CD14-positive monocyte (primary cell): Measurements from ENCODE around the gene ZFAND2B. TPM values are rescaled to one million over a fixed set of nuclear protein-coding genes. Genes with fewer than 3 reads are reported as not detected.

ENCODE experiments used
- DNase-seq, 3 donors: peaks; one replicate each; pipeline ENCODE4 v3.0.0-alpha.2; 2011 to 2022
- H2AFZ ChIP-seq: 2 replicates; pipeline ENCODE4 v1.6.0; 2012; ENCODE audit warnings: mild to moderate bottlenecking, low read depth, low read length, inconsistent platforms; ENCODE audit not compliant: insufficient read depth, poor library complexity, severe bottlenecking
- H3K27ac ChIP-seq, 2 donors: 1 replicate in 1 of 2; 2 replicates in 1 of 2; pipeline ENCODE4 v1.5.1; 2012 to 2013; ENCODE audit warnings: low read length in 2 of 2, control low read depth in 1 of 2, inconsistent platforms in 1 of 2, low read depth in 1 of 2, mild to moderate bottlenecking in 1 of 2
- H3K27me3 ChIP-seq, 2 donors: one replicate each; pipeline versions ENCODE4 v1.6.0 to v1.6.1; 2011 to 2013; ENCODE audit warnings: low read length in 2 of 2; ENCODE audit not compliant: control insufficient read depth in 2 of 2, insufficient read depth in 2 of 2
- H3K36me3 ChIP-seq, 2 donors: replicated peaks in 1 of 2; 1 replicate in 1 of 2; 2 replicates in 1 of 2; pipeline versions ENCODE4 v1.5.1 to v1.6.1; 2012 to 2013; ENCODE audit warnings: low read length in 2 of 2, control low read depth in 1 of 2, inconsistent platforms in 1 of 2, mild to moderate bottlenecking in 1 of 2; ENCODE audit not compliant: insufficient read depth in 2 of 2, control insufficient read depth in 1 of 2
- H3K4me1 ChIP-seq, 2 donors: 1 replicate in 1 of 2; 2 replicates in 1 of 2; pipeline versions ENCODE4 v1.5.1 to v1.6.1; 2012 to 2013; ENCODE audit warnings: low read length in 2 of 2, control low read depth in 1 of 2, inconsistent platforms in 1 of 2, mild to moderate bottlenecking in 1 of 2, moderate library complexity in 1 of 2; ENCODE audit not compliant: insufficient read depth in 2 of 2, control insufficient read depth in 1 of 2
- H3K4me2 ChIP-seq: replicated peaks from 2 replicates; pipeline ENCODE3; 2012; ENCODE audit warnings: low read length, moderate library complexity, mild to moderate bottlenecking; ENCODE audit not compliant: poor library complexity, severe bottlenecking; ENCODE audit errors: extremely low read depth
- H3K4me3 ChIP-seq, 3 experiments: fragments of 200-600 bp in 1 of 3; sonication (generic) in 1 of 3; replicated peaks in 1 of 3; 1 replicate in 2 of 3; 2 replicates in 1 of 3; pipeline ENCODE4 v1.5.1; 2011 to 2013; ENCODE audit warnings: low read length in 3 of 3, mild to moderate bottlenecking in 3 of 3, control low read depth in 2 of 3, low read depth in 2 of 3, inconsistent platforms in 1 of 3, moderate library complexity in 1 of 3
- H3K79me2 ChIP-seq: 2 replicates; pipeline ENCODE4 v1.6.0; 2012; ENCODE audit warnings: mild to moderate bottlenecking, control low read depth, inconsistent platforms, low read length, moderate library complexity; ENCODE audit not compliant: insufficient read depth
- H3K9ac ChIP-seq: 2 replicates; pipeline ENCODE4 v1.6.0; 2017; ENCODE audit warnings: low read length, mild to moderate bottlenecking; ENCODE audit not compliant: insufficient read depth, poor library complexity, severe bottlenecking
- H3K9me3 ChIP-seq, 2 donors: replicated peaks in 1 of 2; 1 replicate in 1 of 2; 2 replicates in 1 of 2; pipeline versions ENCODE4 v1.5.1 to v1.6.1; 2012 to 2013; ENCODE audit warnings: low read length in 2 of 2, control low read depth in 1 of 2; ENCODE audit not compliant: control insufficient read depth in 1 of 2, insufficient read depth in 1 of 2
- H4K20me1 ChIP-seq: 2 replicates; pipeline ENCODE4 v1.6.0; 2012; ENCODE audit warnings: mild to moderate bottlenecking, low read length, control low read depth, moderate library complexity; ENCODE audit not compliant: insufficient read depth
- H3K27ac Mint-ChIP-seq, 7 donors: one replicate each; pipeline ENCODE4 v1.8.0; 2020; ENCODE audit warnings: mild to moderate bottlenecking in 7 of 7, mixed read lengths in 7 of 7, moderate library complexity in 6 of 7, inconsistent platforms in 2 of 7
- H3K27me3 Mint-ChIP-seq, 3 donors: one replicate each; pipeline ENCODE4 v1.8.0; 2021 to 2022; ENCODE audit warnings: low read depth in 3 of 3, mild to moderate bottlenecking in 3 of 3, mixed read lengths in 3 of 3, moderate library complexity in 3 of 3, inconsistent platforms in 1 of 3
- H3K36me3 Mint-ChIP-seq, 2 donors: one replicate each; pipeline ENCODE4 v1.8.0; 2020; ENCODE audit warnings: mixed read lengths in 2 of 2, inconsistent platforms in 1 of 2, mild to moderate bottlenecking in 1 of 2
- H3K4me1 Mint-ChIP-seq: one replicate; pipeline ENCODE4 v1.8.0; 2020; ENCODE audit warnings: mild to moderate bottlenecking, mixed read lengths
- H3K4me3 Mint-ChIP-seq, 2 donors: one replicate each; pipeline ENCODE4 v1.8.0; 2020; ENCODE audit warnings: mild to moderate bottlenecking in 2 of 2, mixed read lengths in 2 of 2, moderate library complexity in 1 of 2
- H3K9me3 Mint-ChIP-seq, 7 donors: one replicate each; pipeline ENCODE4 v1.8.0; 2020 to 2022; ENCODE audit warnings: mixed read lengths in 7 of 7, mild to moderate bottlenecking in 6 of 7, moderate library complexity in 6 of 7, inconsistent platforms in 2 of 7
- CTCF ChIP-seq: fragments of 200-600 bp; IDR thresholded peaks from one replicate; pipeline ENCODE4 v1.8.0; 2022; ENCODE audit warnings: antibody characterized with exemption, mild to moderate bottlenecking
- WGBS: methylation state at CpG from one replicate; pipeline ENCODE4 v1.1.5; 2013; ENCODE audit warnings: missing lambda C conversion rate; ENCODE audit not compliant: insufficient coverage; 5-methylcytosine and 5-hydroxymethylcytosine counted together
- intact Hi-C, 2 donors: fragments of 100-400 bp; cut with micrococcal nuclease; formaldehyde crosslinking; loops; one replicate each; pipeline versions ENCODE4 v1.15.0 to v1.15.1; 2023
- polyA plus RNA-seq, 3 donors: library from polyadenylated mRNA; depleted of rRNA in 1 of 3; unstranded in 2 of 3; stranded (reverse) in 1 of 3; fragments of 300-500 nt in 2 of 3; fragments of >200 nt in 1 of 3; fragmentation: Illumina TruSeq in 2 of 3; gene quantifications; 1 replicate in 2 of 3; 2 replicates in 1 of 3; pipeline ENCODE4 v1.2.3, GENCODE V29; 2012 to 2021

Gene ZFAND2B
- polyA plus RNA-seq, 3 donors: 45.7 to 98.9 (median 53.2) TPM

- intact Hi-C loops: no loop called here
- 100% methylated on average over 1 of the region's 1 CpG for WGBS
- H3K36me3 ChIP-seq: no peaks in the 10 kb centered on the region
- Mint-ChIP-seq H3K36me3 (no peaks in the 10 kb centered on the region), H3K4me3 (no peak overlapping the region), H3K27ac (no peak overlapping the region), H3K27me3 (peaks cover 2 to 19% (median 14%) of the 10 kb centered on the region in 3 donors), H3K4me1 (no peaks in the 10 kb centered on the region), H3K9me3 (peaks cover 0 to 3% (median 0%) of the 10 kb centered on the region in 7 donors)
- H3K9me3 ChIP-seq: no peaks in the 10 kb centered on the region
- no peak overlapping the region for H3K9ac ChIP-seq
- no peaks in the 10 kb centered on the region for H3K4me1 ChIP-seq
- H4K20me1 ChIP-seq: no peaks in the 10 kb centered on the region
- no peak overlapping the region for H3K4me3 ChIP-seq
- no peak overlapping the region for H2AFZ ChIP-seq
- no peak overlapping the region for H3K27ac ChIP-seq
- no peaks in the 10 kb centered on the region for H3K27me3 ChIP-seq
- TF ChIP-seq CTCF: no peak
- H3K79me2 ChIP-seq: no peaks in the 10 kb centered on the region
- DNase-seq: no peak
- no peak overlapping the region for H3K4me2 ChIP-seq
These were observed 9.2 kb upstream of the ZFAND2B start for GRCh38 chr2:219197388-219197787.

- Histone ChIP-seq H3K9ac (no peak overlapping the region), H3K4me1 (no peaks in the 10 kb centered on the region), H3K4me3 (no peak overlapping the region), H3K4me2 (no peak overlapping the region), H3K9me3 (no peaks in the 10 kb centered on the region), H3K36me3 (no peaks in the 10 kb centered on the region), H3K27me3 (no peaks in the 10 kb centered on the region), H2AFZ (no peak overlapping the region), H4K20me1 (no peaks in the 10 kb centered on the region), H3K27ac (no peak overlapping the region), H3K79me2 (no peaks in the 10 kb centered on the region)
- no peak for DNase-seq
- Mint-ChIP-seq H3K4me1 (no peaks in the 10 kb centered on the region), H3K36me3 (no peaks in the 10 kb centered on the region), H3K9me3 (peaks cover 0 to 3% (median 0%) of the 10 kb centered on the region in 7 donors), H3K27me3 (peaks cover 3 to 19% (median 16%) of the 10 kb centered on the region in 3 donors), H3K27ac (peak overlapping the region in 1 of 7 donors; percentile 31), H3K4me3 (no peak overlapping the region)
- no peak for TF ChIP-seq CTCF
- intact Hi-C loops: no loop called here
- 86% methylated on average over 3 of the region's 5 CpGs for WGBS
These were observed 7.6 kb upstream of the ZFAND2B start for GRCh38 chr2:219198974-219199373.
